SK-N-SH treated with all-trans-retinoic acid at 6 μM for 48 hours (cell line): ENCODE results near the gene ZNF177.

ENCODE experiments used
- BACH2 ChIP-seq: fragments of 250-450 bp; sonication (Bioruptor Pico); IDR thresholded peaks from 2 replicates; pipeline ENCODE4 v1.9.0; 2021; ENCODE audit warnings: mild to moderate bottlenecking, borderline replicate concordance
- CREB5 ChIP-seq: fragments of 250-450 bp; sonication (Bioruptor Pico); IDR thresholded peaks from 2 replicates; pipeline ENCODE4 v1.5.1; 2020; ENCODE audit warnings: low read depth, mild to moderate bottlenecking, moderate library complexity
- CSRNP3 ChIP-seq: fragments of 250-450 bp; sonication (Bioruptor Pico); IDR thresholded peaks from 2 replicates; pipeline ENCODE4 v1.5.1; 2021; ENCODE audit warnings: mild to moderate bottlenecking, moderate library complexity
- ESRRG ChIP-seq: fragments of 250-450 bp; sonication (Bioruptor Pico); IDR thresholded peaks from 2 replicates; pipeline ENCODE4 v1.6.1; 2021; ENCODE audit warnings: mild to moderate bottlenecking
- OSR1 ChIP-seq: fragments of 250-450 bp; sonication (Bioruptor Pico); IDR thresholded peaks from 2 replicates; pipeline ENCODE4 v1.8.0; 2022; ENCODE audit warnings: moderate library complexity, mild to moderate bottlenecking, inconsistent platforms
- PATZ1 ChIP-seq: fragments of 250-450 bp; sonication (Bioruptor Pico); IDR thresholded peaks from 2 replicates; pipeline ENCODE4 v1.8.0; 2020; ENCODE audit warnings: mild to moderate bottlenecking, moderate library complexity, borderline replicate concordance
- POU6F1 ChIP-seq: fragments of 250-450 bp; sonication (Bioruptor Pico); IDR thresholded peaks from 2 replicates; pipeline ENCODE4 v1.8.0; 2021; ENCODE audit warnings: low read depth, mild to moderate bottlenecking, moderate library complexity, borderline replicate concordance
- RARB ChIP-seq: fragments of 250-450 bp; sonication (Bioruptor Pico); IDR thresholded peaks from 2 replicates; pipeline ENCODE4 v1.8.0; 2021; ENCODE audit warnings: mild to moderate bottlenecking, moderate library complexity
- SNAI2 ChIP-seq: fragments of 250-450 bp; sonication (Bioruptor Pico); IDR thresholded peaks from 2 replicates; pipeline ENCODE4 v1.5.0; 2020; ENCODE audit warnings: mild to moderate bottlenecking, moderate library complexity
- TSHZ2 ChIP-seq: fragments of 250-450 bp; sonication (Bioruptor Pico); IDR thresholded peaks from 2 replicates; pipeline ENCODE4 v1.5.0; 2020; ENCODE audit warnings: mild to moderate bottlenecking, moderate library complexity
- ZFP3 ChIP-seq: fragments of 250-450 bp; sonication (Bioruptor Pico); IDR thresholded peaks from 2 replicates; pipeline ENCODE4 v1.5.0; 2020; ENCODE audit warnings: mild to moderate bottlenecking, moderate library complexity
- ZFP30 ChIP-seq: fragments of 450-650 bp; formaldehyde crosslinking; IDR thresholded peaks from 2 replicates; pipeline ENCODE4 v1.5.0; 2022; ENCODE audit warnings: mild to moderate bottlenecking, moderate library complexity
- ZNF565 ChIP-seq: fragments of 450-650 bp; formaldehyde crosslinking; conservative IDR thresholded peaks from 2 replicates; pipeline ENCODE4 v1.5.0; 2020; ENCODE audit warnings: low read depth, mild to moderate bottlenecking, moderate library complexity
- ZNF8 ChIP-seq: fragments of 450-650 bp; formaldehyde crosslinking; IDR thresholded peaks from 2 replicates; pipeline ENCODE4 v1.5.0; 2020; ENCODE audit warnings: mild to moderate bottlenecking, moderate library complexity

- TF ChIP-seq POU6F1 (CRISPR knock-in tag) (no peak), ZFP30 (CRISPR knock-in tag) (no peak), ESRRG (CRISPR knock-in tag) (no peak), ZFP3 (no peak), CREB5 (CRISPR knock-in tag) (no peak), PATZ1 (CRISPR knock-in tag) (no peak), CSRNP3 (CRISPR knock-in tag) (no peak), ZNF8 (no peak), RARB (CRISPR knock-in tag) (no peak), ZNF565 (CRISPR knock-in tag) (no peak), SNAI2 (CRISPR knock-in tag) (no peak), BACH2 (CRISPR knock-in tag) (no peak), TSHZ2 (CRISPR knock-in tag) (no peak), OSR1 (CRISPR knock-in tag) (no peak)
These were observed 8.2 kb upstream of the ZNF177 start for GRCh38 chr19:9354651-9355050.
